ENCODE measurements around the gene PCLO.

GRCh38 chr7:83111391-83111790 lies 51.3 kb downstream of the PCLO start:
- TF ChIP-seq YY1 (IDR thresholded peaks at IDR 0.05; ENCODE audit: low read depth, low read length) (no peak), RBBP5 (IDR thresholded peaks at IDR 0.05; ENCODE audit: borderline replicate concordance, low read depth, low read length) (no peak), CEBPB (IDR thresholded peaks at IDR 0.05; ENCODE audit: low read depth, low read length) (no peak), CTCF (IDR thresholded peaks at IDR 0.05; ENCODE audit: control extremely low read depth in 1 of 3, insufficient read depth in 1 of 3, low read depth in 1 of 3, low read length in 3 of 3) (no peak)
